Thyroid gland (tissue), 4 donors: ENCODE measurements around the gene RP2.

Source experiments
- POLR2A ChIP-seq, 2 donors: fragments of 450-650 bp; IDR thresholded peaks; one replicate each; pipeline ENCODE4 v1.6.1; 2017; ENCODE audit warnings: antibody characterized with exemption in 2 of 2, mild to moderate bottlenecking in 2 of 2, moderate library complexity in 1 of 2
- TF ChIP-seq, protein P1 (sequence below), 6 experiments: fragments of 200-600 bp in 3 of 6; fragments of 450-650 bp in 3 of 6; sonication (generic) in 3 of 6; IDR thresholded peaks; one replicate each; pipeline ENCODE4 v1.5.1; 2016 to 2019; ENCODE audit warnings: antibody characterized with exemption in 6 of 6, mild to moderate bottlenecking in 2 of 6, inconsistent platforms in 1 of 6, moderate library complexity in 1 of 6

- TF ChIP-seq, protein P1, sequence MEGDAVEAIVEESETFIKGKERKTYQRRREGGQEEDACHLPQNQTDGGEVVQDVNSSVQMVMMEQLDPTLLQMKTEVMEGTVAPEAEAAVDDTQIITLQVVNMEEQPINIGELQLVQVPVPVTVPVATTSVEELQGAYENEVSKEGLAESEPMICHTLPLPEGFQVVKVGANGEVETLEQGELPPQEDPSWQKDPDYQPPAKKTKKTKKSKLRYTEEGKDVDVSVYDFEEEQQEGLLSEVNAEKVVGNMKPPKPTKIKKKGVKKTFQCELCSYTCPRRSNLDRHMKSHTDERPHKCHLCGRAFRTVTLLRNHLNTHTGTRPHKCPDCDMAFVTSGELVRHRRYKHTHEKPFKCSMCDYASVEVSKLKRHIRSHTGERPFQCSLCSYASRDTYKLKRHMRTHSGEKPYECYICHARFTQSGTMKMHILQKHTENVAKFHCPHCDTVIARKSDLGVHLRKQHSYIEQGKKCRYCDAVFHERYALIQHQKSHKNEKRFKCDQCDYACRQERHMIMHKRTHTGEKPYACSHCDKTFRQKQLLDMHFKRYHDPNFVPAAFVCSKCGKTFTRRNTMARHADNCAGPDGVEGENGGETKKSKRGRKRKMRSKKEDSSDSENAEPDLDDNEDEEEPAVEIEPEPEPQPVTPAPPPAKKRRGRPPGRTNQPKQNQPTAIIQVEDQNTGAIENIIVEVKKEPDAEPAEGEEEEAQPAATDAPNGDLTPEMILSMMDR (IDR thresholded peaks at IDR 0.05) = no peak
- TF ChIP-seq POLR2A (IDR thresholded peaks at IDR 0.05) = no peak
These were observed 27.8 kb downstream of the RP2 start for GRCh38 chrX:46864606-46865005.
